Fibroblast of lung (primary cell): ENCODE results near the gene ACADS.

Experiments used
- CTCF ChIP-seq, 2 donors: IDR thresholded peaks in 1 of 2; conservative IDR thresholded peaks in 1 of 2; 1 replicate in 1 of 2; 2 replicates in 1 of 2; pipeline ENCODE4 v1.5.1; 2011 to 2012; ENCODE audit warnings: low read length in 2 of 2, control low read depth in 1 of 2, inconsistent platforms in 1 of 2, low read depth in 1 of 2, mild to moderate bottlenecking in 1 of 2
- EZH2 ChIP-seq: IDR thresholded peaks from 2 replicates; pipeline ENCODE4 v1.5.1; 2012; ENCODE audit warnings: low read length, control low read depth, mild to moderate bottlenecking; ENCODE audit errors: missing control alignments

GRCh38 chr12:120734210-120734609, 8.6 kb downstream of the ACADS start:
- TF ChIP-seq CTCF (conservative IDR thresholded peaks at IDR 0.05 in 1 of 2, IDR thresholded peaks at IDR 0.05 in 1 of 2; ENCODE audit: low read depth in 1 of 2, low read length in 2 of 2) (no peak), EZH2 (no peak)
